GM06990 (cell line): Measurements from ENCODE around the gene CLSTN2.

Source experiments
- DNase-seq: peaks from one replicate; pipeline ENCODE4 v3.0.0-alpha.2; 2011; ENCODE audit not compliant: insufficient read length; ENCODE audit errors: extremely low read depth
- H3K27me3 ChIP-seq: replicated peaks from 2 replicates; pipeline ENCODE4 v1.6.0; 2011; ENCODE audit warnings: low read length; ENCODE audit not compliant: control insufficient read depth, insufficient read depth
- H3K36me3 ChIP-seq: 2 replicates; pipeline ENCODE4 v1.5.1; 2011; ENCODE audit warnings: low read length; ENCODE audit not compliant: control insufficient read depth, insufficient read depth
- H3K4me3 ChIP-seq: replicated peaks from 2 replicates; pipeline ENCODE4 v1.5.1; 2011; ENCODE audit warnings: low read depth, mild to moderate bottlenecking, control low read depth, low read length
- CTCF ChIP-seq: IDR thresholded peaks from 2 replicates; pipeline ENCODE4 v1.5.1; 2011; ENCODE audit warnings: low read length, control low read depth, mild to moderate bottlenecking, inconsistent platforms; ENCODE audit not compliant: insufficient read depth, poor library complexity, severe bottlenecking

The CLSTN2 gene

GRCh38 chr3:140448001-140448400 lies 513.0 kb downstream of the CLSTN2 start:
- no peak for DNase-seq
- H3K36me3 ChIP-seq, result no peaks in the 10 kb centered on the region
- no peak overlapping the region for H3K4me3 ChIP-seq
- peaks cover 1% of the 10 kb centered on the region; the same call in 1 of the 2 replicates for H3K27me3 ChIP-seq
- TF ChIP-seq CTCF, result no peak

- no peaks in the 10 kb centered on the region for H3K36me3 ChIP-seq
- TF ChIP-seq CTCF, result no peak
- DNase-seq, result no peak
- no peak overlapping the region for H3K4me3 ChIP-seq
- peaks cover 1% of the 10 kb centered on the region; the same call in 1 of the 2 replicates for H3K27me3 ChIP-seq
Measured at GRCh38 chr3:140449413-140450256, 514.6 kb downstream of the CLSTN2 start.

- no peaks in the 10 kb centered on the region for H3K36me3 ChIP-seq
- H3K4me3 ChIP-seq, result no peak overlapping the region
- DNase-seq, result no peak
- TF ChIP-seq CTCF, result no peak
- no peaks in the 10 kb centered on the region; the same call in 1 of the 2 replicates for H3K27me3 ChIP-seq
Measured at GRCh38 chr3:140453750-140454149, 518.8 kb downstream of the CLSTN2 start.

GRCh38 chr3:140455521-140456214 lies 520.7 kb downstream of the CLSTN2 start:
- H3K4me3 ChIP-seq, result no peak overlapping the region
- TF ChIP-seq CTCF, result no peak
- no peaks in the 10 kb centered on the region for H3K36me3 ChIP-seq
- DNase-seq, result no peak
- H3K27me3 ChIP-seq, result no peaks in the 10 kb centered on the region; the same call in 1 of the 2 replicates

- no peak for TF ChIP-seq CTCF
- Histone ChIP-seq H3K4me3 (no peak overlapping the region), H3K27me3 (no peaks in the 10 kb centered on the region; the same call in 1 of the 2 replicates), H3K36me3 (no peaks in the 10 kb centered on the region)
- no peak for DNase-seq
Measured at GRCh38 chr3:140456974-140457373, 522.0 kb downstream of the CLSTN2 start.
